Uterus (tissue), 4 donors: ENCODE measurements around the gene PEX6. TPM values are rescaled to one million over a fixed set of nuclear protein-coding genes. Genes with fewer than 3 reads are reported as not detected.
"Not testable (repeated sequence)": the region's sequence is repeated elsewhere in the genome, so short reads cannot be mapped to it uniquely, and the experiment has no call there.

Experiments
- DNase-seq, 2 donors: peaks; one replicate each; pipeline ENCODE4 v3.0.0-alpha.2; 2019 to 2020
- H3K27ac ChIP-seq, 2 donors: fragments of 200-600 bp; sonication (generic); 1 replicate in 1 of 2; 2 replicates in 1 of 2; pipeline ENCODE4 v1.5.1; 2016 to 2018
- H3K27me3 ChIP-seq, 2 donors: fragments of 200-600 bp; sonication (generic); one replicate each; pipeline ENCODE4 v1.5.1; 2018 to 2019; ENCODE audit warnings: control low read depth in 1 of 2
- H3K36me3 ChIP-seq, 2 donors: fragments of 200-600 bp; sonication (generic); one replicate each; pipeline ENCODE4 v1.5.1; 2019; ENCODE audit warnings: control low read depth in 1 of 2
- H3K4me1 ChIP-seq, 2 donors: fragments of 200-600 bp; sonication (generic); one replicate each; pipeline ENCODE4 v1.5.1; 2018 to 2019; ENCODE audit warnings: control low read depth in 1 of 2
- H3K4me3 ChIP-seq, 2 donors: fragments of 200-600 bp; sonication (generic); 1 replicate in 1 of 2; 2 replicates in 1 of 2; pipeline ENCODE4 v1.5.1; 2018 to 2019; ENCODE audit warnings: mild to moderate bottlenecking in 1 of 2
- H3K9me3 ChIP-seq, 2 donors: fragments of 200-600 bp; sonication (generic); one replicate each; pipeline ENCODE4 v1.5.1; 2019; ENCODE audit warnings: control low read depth in 1 of 2
- POLR2A ChIP-seq, 2 donors: fragments of 450-650 bp; IDR thresholded peaks; one replicate each; pipeline ENCODE4 v1.6.1; 2016; ENCODE audit warnings: antibody characterized with exemption in 2 of 2, mild to moderate bottlenecking in 1 of 2, moderate library complexity in 1 of 2
- intact Hi-C: fragments of 100-400 bp; cut with DNase I; formaldehyde crosslinking; loops from one replicate; pipeline ENCODE4 v1.15.1; 2023; ENCODE audit warnings: low total_unique reads
- total RNA-seq, 4 donors: library from RNA; depleted of rRNA in 3 of 4; stranded (reverse); fragments of >200 nt in 3 of 4; gene quantifications; one replicate each; pipeline versions ENCODE4 v1.1.0 to v1.2.4, GENCODE V29; 2014 to 2023
- TF ChIP-seq, protein P1 (sequence below), 4 experiments: fragments of 200-600 bp in 2 of 4; fragments of 450-650 bp in 2 of 4; sonication (generic) in 2 of 4; IDR thresholded peaks; one replicate each; pipeline ENCODE4 v1.5.1; 2016 to 2019; ENCODE audit warnings: antibody characterized with exemption in 4 of 4, mild to moderate bottlenecking in 2 of 4, moderate library complexity in 1 of 4
- donor health status: DM: yes; HTN: yes; CAD: no.

The PEX6 gene
- total RNA-seq, 4 donors from 2014 or later: 19.2 to 38.2 (median 23.1) TPM

DNA sequence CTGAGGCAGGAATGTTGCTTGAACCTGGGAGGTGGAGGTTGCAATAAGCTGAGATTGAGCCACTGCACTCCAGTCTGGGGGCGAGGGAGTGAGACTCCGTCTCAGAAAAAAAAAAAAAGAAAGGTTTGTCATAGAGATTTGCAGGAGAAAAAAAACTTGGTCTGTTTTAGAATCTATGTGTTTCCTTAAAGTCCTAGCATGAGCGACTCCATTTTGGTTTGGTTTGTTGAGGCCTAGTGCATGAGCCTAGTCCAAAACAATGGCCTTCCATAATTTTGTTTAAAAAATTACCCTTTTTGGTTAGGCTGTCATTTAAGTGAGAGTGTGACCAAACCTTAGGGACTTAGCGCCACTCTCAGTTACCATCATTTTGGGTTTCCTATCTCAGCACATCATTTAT, 26.6 kb downstream of the PEX6 start:
- Histone ChIP-seq H3K27ac (no peak overlapping the region), H3K9me3 (no peaks in the 10 kb centered on the region), H3K4me1 (peaks cover 0 to 4% of the 10 kb centered on the region in 2 donors), H3K36me3 (no peaks in the 10 kb centered on the region), H3K4me3 (no peak overlapping the region), H3K27me3 (no peaks in the 10 kb centered on the region)
- DNase-seq: no peak
- intact Hi-C loops: no loop called here
- TF ChIP-seq, protein P1, sequence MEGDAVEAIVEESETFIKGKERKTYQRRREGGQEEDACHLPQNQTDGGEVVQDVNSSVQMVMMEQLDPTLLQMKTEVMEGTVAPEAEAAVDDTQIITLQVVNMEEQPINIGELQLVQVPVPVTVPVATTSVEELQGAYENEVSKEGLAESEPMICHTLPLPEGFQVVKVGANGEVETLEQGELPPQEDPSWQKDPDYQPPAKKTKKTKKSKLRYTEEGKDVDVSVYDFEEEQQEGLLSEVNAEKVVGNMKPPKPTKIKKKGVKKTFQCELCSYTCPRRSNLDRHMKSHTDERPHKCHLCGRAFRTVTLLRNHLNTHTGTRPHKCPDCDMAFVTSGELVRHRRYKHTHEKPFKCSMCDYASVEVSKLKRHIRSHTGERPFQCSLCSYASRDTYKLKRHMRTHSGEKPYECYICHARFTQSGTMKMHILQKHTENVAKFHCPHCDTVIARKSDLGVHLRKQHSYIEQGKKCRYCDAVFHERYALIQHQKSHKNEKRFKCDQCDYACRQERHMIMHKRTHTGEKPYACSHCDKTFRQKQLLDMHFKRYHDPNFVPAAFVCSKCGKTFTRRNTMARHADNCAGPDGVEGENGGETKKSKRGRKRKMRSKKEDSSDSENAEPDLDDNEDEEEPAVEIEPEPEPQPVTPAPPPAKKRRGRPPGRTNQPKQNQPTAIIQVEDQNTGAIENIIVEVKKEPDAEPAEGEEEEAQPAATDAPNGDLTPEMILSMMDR (IDR thresholded peaks at IDR 0.05): no peak
- TF ChIP-seq POLR2A (IDR thresholded peaks at IDR 0.05): no peak

DNA sequence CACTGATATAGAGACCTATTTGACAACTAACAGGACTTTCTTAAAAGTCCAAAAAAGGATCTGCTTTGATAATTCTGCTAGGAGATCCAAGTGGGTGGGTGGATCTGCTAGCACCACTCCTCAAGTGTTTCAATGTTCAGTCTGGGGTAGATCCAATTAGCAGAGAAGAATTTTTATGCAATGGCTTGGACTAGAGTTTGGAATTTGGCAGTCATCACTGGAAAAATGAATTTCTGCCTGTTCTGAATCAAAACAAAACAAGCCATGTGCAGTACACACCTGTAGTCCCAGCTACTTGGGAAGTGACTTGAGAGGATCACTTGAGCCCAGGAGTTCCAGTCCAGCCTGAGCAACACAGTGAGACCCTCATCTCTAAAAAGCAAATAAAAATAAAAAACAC, 31.0 kb downstream of the PEX6 start:
- peaks cover 0 to 4% of the 10 kb centered on the region in 2 donors for H3K4me1 ChIP-seq
- intact Hi-C loops: no loop called here
- no peak overlapping the region for H3K27ac ChIP-seq
- no peaks in the 10 kb centered on the region for H3K36me3 ChIP-seq
- DNase-seq: no peak
- H3K27me3 ChIP-seq: no peaks in the 10 kb centered on the region
- H3K9me3 ChIP-seq: no peaks in the 10 kb centered on the region
- H3K4me3 ChIP-seq: no peak overlapping the region
- TF ChIP-seq, protein P1 (IDR thresholded peaks at IDR 0.05): no peak
- TF ChIP-seq POLR2A (IDR thresholded peaks at IDR 0.05): no peak

DNA sequence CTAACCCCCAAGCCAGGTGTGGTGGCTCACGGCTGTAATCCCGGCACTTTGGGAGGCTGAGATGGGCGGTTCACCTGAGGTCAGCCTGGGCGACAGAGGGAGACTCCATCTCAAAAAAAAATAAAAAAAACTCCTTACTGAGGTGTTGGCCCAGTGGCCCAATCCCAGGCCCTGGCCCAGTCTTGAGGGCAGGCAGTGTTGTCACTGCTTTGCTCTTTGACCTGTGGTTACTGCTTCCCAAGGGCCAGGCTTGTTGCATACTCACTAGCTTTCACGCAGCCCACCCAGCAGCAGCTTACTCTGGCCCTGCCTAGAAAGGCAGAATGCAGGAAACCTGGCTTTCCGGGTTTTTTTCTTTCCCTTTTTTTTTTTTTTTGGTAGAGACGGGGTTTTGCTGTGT, 36.5 kb downstream of the PEX6 start:
- Histone ChIP-seq H3K27me3 (no peaks in the 10 kb centered on the region), H3K36me3 (no peaks in the 10 kb centered on the region), H3K9me3 (no peaks in the 10 kb centered on the region), H3K4me1 (no peaks in the 10 kb centered on the region), H3K27ac (no peak overlapping the region), H3K4me3 (no peak overlapping the region)
- TF ChIP-seq, protein P1 (IDR thresholded peaks at IDR 0.05): no peak
- TF ChIP-seq POLR2A (IDR thresholded peaks at IDR 0.05): no peak
- DNase-seq: no peak
- intact Hi-C loops: no loop called here

DNA sequence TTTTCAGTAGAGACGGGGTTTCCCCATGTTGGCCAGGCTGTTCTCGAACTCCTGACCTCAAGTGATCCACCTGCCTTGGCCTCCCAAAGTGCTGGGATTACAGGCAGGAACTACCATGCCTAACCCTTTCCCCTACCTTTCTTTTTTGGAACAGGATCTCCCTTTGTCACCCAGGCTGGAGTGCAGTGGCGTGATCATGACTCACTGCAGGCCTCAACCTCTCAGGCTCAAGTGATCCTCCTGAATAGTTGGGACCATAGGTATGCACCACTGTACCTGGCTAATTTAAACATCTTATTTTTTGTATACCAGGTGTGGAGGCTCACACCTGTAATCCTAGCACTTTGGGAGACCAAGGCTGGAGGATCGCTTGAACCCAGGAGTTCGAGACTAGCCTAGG, 37.6 kb downstream of the PEX6 start:
- H3K4me3 ChIP-seq, H3K27me3 ChIP-seq, H3K36me3 ChIP-seq, H3K27ac ChIP-seq, DNase-seq, intact Hi-C loops, H3K4me1 ChIP-seq, H3K9me3 ChIP-seq: not testable (repeated sequence)

DNA sequence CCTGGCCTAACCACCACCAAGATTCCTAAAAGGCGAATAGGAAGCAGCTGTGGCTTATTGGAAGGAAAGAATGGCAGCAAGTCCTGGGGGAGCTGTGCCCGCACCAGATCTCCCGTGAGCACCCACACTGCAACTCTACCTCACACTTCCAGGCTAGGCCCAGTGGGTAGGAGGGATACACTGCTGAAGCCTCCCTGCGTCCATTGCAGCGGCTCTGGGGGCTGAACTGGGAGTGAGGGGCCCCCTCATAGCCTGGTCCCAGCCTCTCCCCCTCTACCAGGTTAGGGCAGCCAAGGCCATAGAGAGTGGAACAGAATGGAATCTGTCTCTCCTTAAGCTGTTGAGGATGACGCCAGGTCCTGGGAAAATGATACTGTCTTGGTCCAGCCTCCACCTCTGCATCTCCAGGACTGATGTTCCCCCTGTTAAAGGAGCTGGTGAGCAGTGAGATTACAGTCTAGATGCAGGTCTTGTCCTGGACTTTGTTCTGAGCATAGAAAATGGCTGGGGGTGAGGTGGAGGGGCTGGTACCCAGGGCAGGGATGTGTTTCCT, 38.4 kb downstream of the PEX6 start:
- no peaks in the 10 kb centered on the region for H3K4me1 ChIP-seq
- no peak overlapping the region for H3K27ac ChIP-seq
- no peak for TF ChIP-seq POLR2A (IDR thresholded peaks at IDR 0.05)
- TF ChIP-seq, protein P1 (IDR thresholded peaks at IDR 0.05): no peak
- intact Hi-C loops: no loop called here
- no peaks in the 10 kb centered on the region for H3K27me3 ChIP-seq
- no peak for DNase-seq
- no peaks in the 10 kb centered on the region for H3K9me3 ChIP-seq
- H3K36me3 ChIP-seq: no peaks in the 10 kb centered on the region
- H3K4me3 ChIP-seq: no peak overlapping the region

DNA sequence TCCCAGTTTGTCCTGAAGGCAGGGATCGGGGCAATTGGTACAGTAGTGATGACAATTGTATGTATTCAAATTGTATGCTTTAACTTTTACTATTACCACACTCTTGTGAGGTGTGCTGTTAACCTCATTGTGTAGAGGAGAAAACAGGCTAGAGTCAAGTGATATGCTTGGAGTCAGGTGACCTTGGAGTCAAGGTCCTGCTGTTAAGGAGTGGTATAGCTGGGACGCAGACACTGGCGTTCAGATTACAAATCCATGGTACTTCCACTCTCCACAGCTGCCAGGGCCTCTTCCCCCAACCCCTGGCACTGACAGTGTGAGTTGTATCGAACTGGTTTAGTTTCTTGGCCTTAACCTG, 39.2 kb downstream of the PEX6 start:
- H3K27ac ChIP-seq: no peak overlapping the region
- intact Hi-C loops: no loop called here
- no peaks in the 10 kb centered on the region for H3K27me3 ChIP-seq
- no peak overlapping the region for H3K4me3 ChIP-seq
- no peak for DNase-seq
- H3K4me1 ChIP-seq: no peaks in the 10 kb centered on the region
- no peak for TF ChIP-seq POLR2A (IDR thresholded peaks at IDR 0.05)
- TF ChIP-seq, protein P1 (IDR thresholded peaks at IDR 0.05): no peak
- H3K9me3 ChIP-seq: no peaks in the 10 kb centered on the region
- H3K36me3 ChIP-seq: no peaks in the 10 kb centered on the region
